ENCODE data around the gene TBC1D22A. TPM values are rescaled to one million over a fixed set of nuclear protein-coding genes. Genes with fewer than 3 reads are reported as not detected.

Gene TBC1D22A
- total and polyA plus RNA-seq, 4 donors: 4.1 to 12.4 (median 8.4) TPM

- Histone ChIP-seq H3K4me1 (ENCODE audit: control insufficient read depth in 4 of 4, insufficient read depth in 4 of 4, low read length in 3 of 4) (no peaks in the 10 kb centered on the region), H3K4me3 (ENCODE audit: low read depth in 1 of 3, low read length in 3 of 3) (no peak overlapping the region), H3K27me3 (ENCODE audit: control insufficient read depth in 4 of 4, insufficient read depth in 4 of 4, low read length in 3 of 4) (no peaks in the 10 kb centered on the region), H3K36me3 (ENCODE audit: control insufficient read depth in 4 of 4, insufficient read depth in 3 of 4, low read depth in 1 of 4, low read length in 3 of 4) (peaks cover 0 to 3% (median 1%) of the 10 kb centered on the region in 4 donors), H3K27ac (ENCODE audit: low read depth in 1 of 2, low read length in 2 of 2) (peak overlapping the region in 1 of 2 donors; percentile 35), H3K9ac (ENCODE audit: low read depth in 1 of 2, low read length in 2 of 2) (no peak overlapping the region), H3K9me3 (ENCODE audit: control insufficient read depth in 4 of 4, low read length in 3 of 4) (no peaks in the 10 kb centered on the region)
- TF ChIP-seq EGR1 (IDR thresholded peaks at IDR 0.05; ENCODE audit: low read depth in 2 of 2): no peak
- no peak for TF ChIP-seq HNF4G (IDR thresholded peaks at IDR 0.05)
- no peak for TF ChIP-seq REST (IDR thresholded peaks at IDR 0.05)
- TF ChIP-seq NR2F2 (IDR thresholded peaks at IDR 0.05): no peak
- TF ChIP-seq YY1 (IDR thresholded peaks at IDR 0.05): no peak
- TF ChIP-seq CTCF (IDR thresholded peaks at IDR 0.05; ENCODE audit: low read depth, low read length, missing input control): no peak
- no peak for TF ChIP-seq ZBTB33 (IDR thresholded peaks at IDR 0.05)
- TF ChIP-seq GABPA (IDR thresholded peaks at IDR 0.05 in 1 of 2, conservative IDR thresholded peaks at IDR 0.05 in 1 of 2): no peak
- no peak for TF ChIP-seq TAF1 (conservative IDR thresholded peaks at IDR 0.05)
- TF ChIP-seq MAX (IDR thresholded peaks at IDR 0.05): no peak
- no peak for TF ChIP-seq SP1 (IDR thresholded peaks at IDR 0.05)
- TF ChIP-seq FOXA2 (IDR thresholded peaks at IDR 0.05): no peak
- no peak for TF ChIP-seq FOXA1 (IDR thresholded peaks at IDR 0.05)
- no peak for TF ChIP-seq RAD21 (IDR thresholded peaks at IDR 0.05)
- no peak for TF ChIP-seq RXRA (IDR thresholded peaks at IDR 0.05)
- no peak for TF ChIP-seq ATF3 (IDR thresholded peaks at IDR 0.05)
- no peak for TF ChIP-seq HNF4A (conservative IDR thresholded peaks at IDR 0.05)
- TF ChIP-seq JUND (IDR thresholded peaks at IDR 0.05): no peak
- DNase-seq (ENCODE audit: low spot score): no peak
- WGBS: 90% methylated on average over 14 of the region's 14 CpGs
Measured at GRCh38 chr22:47174671-47175112, 412.2 kb downstream of the TBC1D22A start.
